IMR-90 (cell line): ENCODE results near the gene FANCD2OS. TPM values are rescaled to one million over a fixed set of nuclear protein-coding genes. Genes with fewer than 3 reads are reported as not detected.
"Not testable (repeated sequence)": the region's sequence is repeated elsewhere in the genome, so short reads cannot be mapped to it uniquely, and the experiment has no call there.

Experiments used
- ATAC-seq: fragments of 200-7000 bp; cut with Tn5 transposase; 2 replicates; pipeline ENCODE4 v1.9.1; 2020; ENCODE audit warnings: low read depth, mild to moderate bottlenecking, moderate library complexity
- BruUV-seq: library from RNA; stranded (reverse); fragments of 400-500 nt; replicated peaks from 2 replicates; lab custom pipeline; 2021; lab: Mats Ljungman, UMichigan
- CTCF ChIA-PET: fragments of 300-600 bp; formaldehyde crosslinking; extraction: SDS; loops from one replicate; lab custom pipeline; 2021; ENCODE audit warnings: antibody characterized with exemption; lab: Yijun Ruan, JAX
- POLR2A ChIA-PET: fragments of 300-600 bp; sonication (Branson Sonifier 250); formaldehyde crosslinking; loops from one replicate; lab custom pipeline; 2022; ENCODE audit warnings: antibody characterized with exemption; ENCODE audit not compliant: unreplicated experiment; lab: Charles Lee
- DNase-seq: peaks from one replicate; pipeline ENCODE4 v3.0.0; 2013
- H2AFZ ChIP-seq: replicated peaks from 2 replicates; pipeline ENCODE3; 2013; ENCODE audit warnings: low read length, mild to moderate bottlenecking; ENCODE audit not compliant: poor library complexity
- H2AK5ac ChIP-seq: 2 replicates; pipeline ENCODE4 v1.6.1; 2013; ENCODE audit warnings: low read depth, low read length, inconsistent platforms
- H2AK9ac ChIP-seq: replicated peaks from 2 replicates; pipeline ENCODE3; 2013; ENCODE audit warnings: mild to moderate bottlenecking, low read depth, low read length, moderate library complexity; ENCODE audit not compliant: poor library complexity
- H2BK120ac ChIP-seq: 2 replicates; pipeline ENCODE4 v1.6.1; 2013; ENCODE audit warnings: low read depth, low read length, inconsistent platforms
- H2BK15ac ChIP-seq: 3 replicates; pipeline ENCODE4 v1.6.1; 2013; ENCODE audit warnings: low read depth, low read length, inconsistent platforms
- H2BK20ac ChIP-seq: 2 replicates; pipeline ENCODE4 v1.6.1; 2013; ENCODE audit warnings: low read depth, mild to moderate bottlenecking, inconsistent platforms, low read length, moderate library complexity
- H2BK5ac ChIP-seq: 2 replicates; pipeline ENCODE4 v1.6.1; 2013; ENCODE audit warnings: mild to moderate bottlenecking, low read depth, low read length, inconsistent platforms; ENCODE audit not compliant: poor library complexity, severe bottlenecking
- H3K14ac ChIP-seq: replicated peaks from 2 replicates; pipeline ENCODE4 v1.6.1; 2013; ENCODE audit warnings: low read depth, low read length, inconsistent platforms
- H3K18ac ChIP-seq: 2 replicates; pipeline ENCODE4 v1.6.1; 2013; ENCODE audit warnings: low read depth, low read length, control low read depth
- H3K23ac ChIP-seq: 2 replicates; pipeline ENCODE4 v1.6.1; 2013; ENCODE audit warnings: low read depth, low read length, inconsistent platforms
- H3K27ac ChIP-seq: 2 replicates; pipeline ENCODE4 v1.5.1; 2013; ENCODE audit warnings: mild to moderate bottlenecking, control low read depth, low read length; ENCODE audit not compliant: insufficient read depth
- H3K27me3 ChIP-seq: 2 replicates; pipeline ENCODE4 v1.6.1; 2013; ENCODE audit warnings: low read length; ENCODE audit not compliant: control insufficient read depth, insufficient read depth
- H3K36me3 ChIP-seq: 2 replicates; pipeline ENCODE4 v1.6.1; 2013; ENCODE audit warnings: low read length, mixed read lengths; ENCODE audit not compliant: control insufficient read depth, insufficient read depth
- H3K4ac ChIP-seq: 2 replicates; pipeline ENCODE4 v1.6.1; 2013; ENCODE audit warnings: low read depth, low read length, inconsistent platforms
- H3K4me1 ChIP-seq: 2 replicates; pipeline ENCODE4 v1.6.1; 2013; ENCODE audit warnings: low read length, mixed read lengths; ENCODE audit not compliant: control insufficient read depth, insufficient read depth
- H3K4me2 ChIP-seq: 2 replicates; pipeline ENCODE4 v1.6.1; 2013; ENCODE audit warnings: low read depth, mild to moderate bottlenecking, control low read depth, low read length, moderate library complexity
- H3K4me3 ChIP-seq: 2 replicates; pipeline ENCODE4 v1.5.1; 2013; ENCODE audit warnings: low read depth, mild to moderate bottlenecking, control low read depth, low read length, moderate library complexity; ENCODE audit not compliant: insufficient read depth
- H3K56ac ChIP-seq: 2 replicates; pipeline ENCODE4 v1.6.1; 2013; ENCODE audit warnings: low read length, inconsistent platforms; ENCODE audit not compliant: insufficient read depth; ENCODE audit errors: extremely low read depth
- H3K79me1 ChIP-seq, 2 experiments: 2 replicates each; pipeline ENCODE4 v1.6.1; 2013; ENCODE audit warnings: low read length in 2 of 2, inconsistent platforms in 1 of 2, low read depth in 1 of 2
- H3K9ac ChIP-seq: 2 replicates; pipeline ENCODE4 v1.6.1; 2013; ENCODE audit warnings: low read depth, low read length, control low read depth
- H3K9me1 ChIP-seq: 2 replicates; pipeline ENCODE4 v1.6.1; 2013; ENCODE audit warnings: low read length, inconsistent platforms; ENCODE audit not compliant: insufficient read depth
- H3K9me3 ChIP-seq: 2 replicates; pipeline ENCODE4 v1.6.1; 2013; ENCODE audit warnings: low read length; ENCODE audit not compliant: control insufficient read depth, insufficient read depth
- H4K20me1 ChIP-seq: 2 replicates; pipeline ENCODE4 v1.6.1; 2013; ENCODE audit warnings: low read length, inconsistent platforms; ENCODE audit not compliant: insufficient read depth
- H4K5ac ChIP-seq: 2 replicates; pipeline ENCODE4 v1.6.1; 2013; ENCODE audit warnings: mild to moderate bottlenecking, low read depth, low read length, control low read depth
- H4K8ac ChIP-seq, 2 experiments: 2 replicates each; pipeline ENCODE4 v1.6.1; 2013; ENCODE audit warnings: low read depth in 2 of 2, low read length in 2 of 2, control low read depth in 1 of 2, inconsistent platforms in 1 of 2
- H4K91ac ChIP-seq: 2 replicates; pipeline ENCODE4 v1.6.1; 2013; ENCODE audit warnings: low read depth, low read length, inconsistent platforms; ENCODE audit not compliant: insufficient read depth
- WGBS, 2 experiments: methylation state at CpG; one replicate each; pipeline versions ENCODE4 v1.1.5 to v1.1.7; 2013; ENCODE audit warnings: missing lambda C conversion rate in 2 of 2; ENCODE audit not compliant: insufficient read length in 1 of 2; ENCODE audit errors: extremely low coverage in 2 of 2; 5-methylcytosine and 5-hydroxymethylcytosine counted together
- dilution Hi-C: fragments of 300-500 bp; cut with HindIII; formaldehyde crosslinking; loops from one replicate; pipeline ENCODE4 v1.14.3; 2018; ENCODE audit warnings: low sequenced_read_pairs; ENCODE audit not compliant: unreplicated experiment
- in situ Hi-C: fragments of 300-500 bp; cut with MboI; formaldehyde crosslinking; loops from 3 replicates; pipeline ENCODE4 v1.14.3; 2019; ENCODE audit warnings: low sequenced_read_pairs, inconsistent platforms, mixed read lengths
- intact Hi-C: fragments of 100-400 bp; cut with micrococcal nuclease; formaldehyde crosslinking; loops from 2 replicates; pipeline ENCODE4 v1.10.0; 2022
- polyA plus RNA-seq, 3 experiments: library from polyadenylated mRNA; depleted of rRNA; stranded (reverse); fragments of >200 nt; gene quantifications; 2 replicates each; pipeline ENCODE4 v1.2.3, GENCODE V29; 2012; ENCODE audit warnings: low replicate concordance in 1 of 3
- total RNA-seq: library from RNA; depleted of rRNA; stranded (reverse); fragments of >200 nt; gene quantifications from 2 replicates; pipeline ENCODE4 v1.2.3, GENCODE V29; 2012

Gene FANCD2OS
- total and polyA plus RNA-seq, 2 of the 4 experiments (the other 2 are of a cell fraction), result not detected

- H3K9ac ChIP-seq, H2BK15ac ChIP-seq, H3K14ac ChIP-seq, H3K9me1 ChIP-seq, dilution Hi-C loops, H4K5ac ChIP-seq, DNase-seq, BruUV-seq, H4K8ac ChIP-seq, H2BK20ac ChIP-seq, H3K27ac ChIP-seq, H3K23ac ChIP-seq, H3K56ac ChIP-seq, H2AK9ac ChIP-seq, H3K4me2 ChIP-seq, ATAC-seq, H3K18ac ChIP-seq, H3K27me3 ChIP-seq, intact Hi-C loops, H3K79me1 ChIP-seq, H2AK5ac ChIP-seq, CTCF ChIA-PET, H2BK5ac ChIP-seq, H3K4me1 ChIP-seq, H2AFZ ChIP-seq, H3K4me3 ChIP-seq, H4K20me1 ChIP-seq, H4K91ac ChIP-seq, H2BK120ac ChIP-seq, in situ Hi-C loops, H3K36me3 ChIP-seq, H3K4ac ChIP-seq, POLR2A ChIA-PET, H3K9me3 ChIP-seq: not testable (repeated sequence)
- WGBS, 2 experiments, result no CpG with 5 or more reads among the region's 1 CpG
Observed at GRCh38 chr3:10090774-10091173, 17.3 kb downstream of the FANCD2OS start.
